HEK293 (cell line): ENCODE data around the gene TSPEAR.

ENCODE experiments used
- CTCF ChIA-PET: fragments of 350-600 bp; formaldehyde crosslinking; extraction: SDS; loops from one replicate; lab custom pipeline; 2021; ENCODE audit warnings: antibody characterized with exemption; lab: Yijun Ruan, JAX
- POLR2A ChIA-PET: fragments of 300-600 bp; formaldehyde crosslinking; extraction: SDS; loops from one replicate; lab custom pipeline; 2020; ENCODE audit warnings: antibody characterized with exemption, inconsistent platforms; lab: Yijun Ruan, JAX
- H3K27ac ChIP-seq: fragments of 200-500 bp; sonication (Bioruptor generic); 2 replicates; pipeline ENCODE4 v1.5.1; 2014; ENCODE audit warnings: low read depth, low read length, control low read depth, inconsistent platforms; ENCODE audit errors: extremely low read depth
- H3K36me3 ChIP-seq, 2 experiments: fragments of 200-500 bp in 1 of 2; sonication (Bioruptor generic) in 1 of 2; 1 replicate in 1 of 2; 2 replicates in 1 of 2; pipeline ENCODE4 v1.5.1; 2014 to 2017; ENCODE audit warnings: inconsistent platforms in 2 of 2, low read length in 2 of 2; ENCODE audit not compliant: control insufficient read depth in 2 of 2, insufficient read depth in 1 of 2
- H3K4me1 ChIP-seq: fragments of 200-500 bp; sonication (Bioruptor generic); 2 replicates; pipeline ENCODE4 v1.5.1; 2014; ENCODE audit warnings: mild to moderate bottlenecking, low read length, inconsistent platforms; ENCODE audit not compliant: control insufficient read depth, insufficient read depth
- H3K4me3 ChIP-seq: 2 replicates; pipeline ENCODE4 v1.5.1; 2011; ENCODE audit warnings: low read depth, mild to moderate bottlenecking, control low read depth, low read length, moderate library complexity
- H3K9me3 ChIP-seq: fragments of 200-500 bp; sonication (Bioruptor generic); 2 replicates; pipeline ENCODE4 v1.5.1; 2014; ENCODE audit warnings: low read depth, low read length, inconsistent platforms; ENCODE audit not compliant: control insufficient read depth, insufficient read depth
- PRDM10 ChIP-seq: fragments of 450-650 bp; formaldehyde crosslinking; IDR thresholded peaks from 2 replicates; pipeline ENCODE4 v1.5.1; 2016; ENCODE audit warnings: missing biosample characterization, missing genetic modification characterization
- PRDM2 ChIP-seq: fragments of 450-650 bp; formaldehyde crosslinking; IDR thresholded peaks from 2 replicates; pipeline ENCODE4 v1.5.1; 2016; ENCODE audit warnings: missing biosample characterization, missing genetic modification characterization, borderline replicate concordance
- SP3 ChIP-seq: fragments of 450-650 bp; formaldehyde crosslinking; IDR thresholded peaks from 2 replicates; pipeline ENCODE4 v1.5.1; 2016; ENCODE audit warnings: missing biosample characterization, missing genetic modification characterization
- ZNF10 ChIP-seq: fragments of 450-650 bp; formaldehyde crosslinking; IDR thresholded peaks from 2 replicates; pipeline ENCODE4 v1.5.1; 2017; ENCODE audit warnings: missing biosample characterization, missing genetic modification characterization
- ZNF148 ChIP-seq: fragments of 450-650 bp; formaldehyde crosslinking; IDR thresholded peaks from 2 replicates; pipeline ENCODE4 v1.5.0; 2017; ENCODE audit warnings: missing biosample characterization, missing genetic modification characterization, borderline replicate concordance
- ZNF223 ChIP-seq: fragments of 450-650 bp; formaldehyde crosslinking; IDR thresholded peaks from 2 replicates; pipeline ENCODE4 v1.5.1; 2016; ENCODE audit warnings: missing biosample characterization, missing genetic modification characterization
- ZNF701 ChIP-seq: fragments of 450-650 bp; formaldehyde crosslinking; IDR thresholded peaks from 2 replicates; pipeline ENCODE4 v1.5.1; 2016; ENCODE audit warnings: missing biosample characterization, missing genetic modification characterization
- ZNF707 ChIP-seq: fragments of 450-650 bp; formaldehyde crosslinking; IDR thresholded peaks from 2 replicates; pipeline ENCODE4 v1.5.1; 2016; ENCODE audit warnings: missing biosample characterization, missing genetic modification characterization

Gene TSPEAR

GRCh38 chr21:44612029-44612486 lies 99.3 kb downstream of the TSPEAR start, which contains the start of gene KRTAP10-8:
Gene KRTAP10-8 (plus strand): TSS chr21:44612079. CDS start chr21:44612101, 22 bp downstream.
- ChIA-PET POLR2A (no interaction called here), CTCF (no interaction called here)
- no peak for TF ChIP-seq ZNF223 (tag by site-specific recombination)
- TF ChIP-seq SP3 (tag by site-specific recombination): no peak
- TF ChIP-seq PRDM2: no peak
- TF ChIP-seq ZNF10 (tag by site-specific recombination): no peak
- no peak for TF ChIP-seq ZNF701 (tag by site-specific recombination)
- no peak for TF ChIP-seq PRDM10 (tag by site-specific recombination)
- Histone ChIP-seq H3K9me3 (no peaks in the 10 kb centered on the region), H3K4me3 (no peak within 1 kb of the TSS), H3K4me1 (no peaks in the 10 kb centered on the region), H3K36me3 (no peaks in the 10 kb centered on the region), H3K27ac (no peak within 1 kb of the TSS)

GRCh38 chr21:44611551-44611950 lies 99.8 kb downstream of the TSPEAR start:
- no peak for TF ChIP-seq ZNF148 (tag by site-specific recombination)
- peak; percentile 94 for TF ChIP-seq ZNF707
- POLR2A ChIA-PET: no interaction called here
- Histone ChIP-seq H3K27ac (no peak overlapping the region), H3K9me3 (no peaks in the 10 kb centered on the region), H3K36me3 (no peaks in the 10 kb centered on the region), H3K4me1 (no peaks in the 10 kb centered on the region), H3K4me3 (no peak overlapping the region)
- CTCF ChIA-PET: no interaction called here
